Measurements from ENCODE around the gene TSC1. TPM values are rescaled to one million over a fixed set of nuclear protein-coding genes. Genes with fewer than 3 reads are reported as not detected.

Gene TSC1
- total RNA-seq, 4 donors from 2014 or later, result 36.7 to 45.3 (median 39.7) TPM

DNA sequence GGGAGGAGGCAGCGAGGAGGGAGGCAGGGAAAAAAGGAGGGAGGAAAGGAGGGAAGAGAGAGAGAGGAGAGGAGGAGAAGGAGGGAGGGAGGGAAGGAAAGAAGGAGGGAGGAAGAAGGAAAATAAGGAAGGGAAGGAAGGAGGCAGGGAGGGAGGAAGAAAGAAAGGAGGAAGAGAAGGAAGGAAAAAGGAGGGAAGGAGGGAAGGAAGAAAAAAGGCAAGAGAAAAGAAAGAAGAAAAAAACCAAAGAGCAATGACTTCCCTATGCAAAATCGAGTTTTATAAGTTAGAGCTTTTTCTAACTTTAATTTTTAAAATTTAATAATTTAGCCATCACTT lies 33.7 kb upstream of the TSC1 start:
- peaks cover 34 to 51% (median 43%) of the 10 kb centered on the region in 3 donors for H3K27me3 ChIP-seq
- TF ChIP-seq, protein P1, sequence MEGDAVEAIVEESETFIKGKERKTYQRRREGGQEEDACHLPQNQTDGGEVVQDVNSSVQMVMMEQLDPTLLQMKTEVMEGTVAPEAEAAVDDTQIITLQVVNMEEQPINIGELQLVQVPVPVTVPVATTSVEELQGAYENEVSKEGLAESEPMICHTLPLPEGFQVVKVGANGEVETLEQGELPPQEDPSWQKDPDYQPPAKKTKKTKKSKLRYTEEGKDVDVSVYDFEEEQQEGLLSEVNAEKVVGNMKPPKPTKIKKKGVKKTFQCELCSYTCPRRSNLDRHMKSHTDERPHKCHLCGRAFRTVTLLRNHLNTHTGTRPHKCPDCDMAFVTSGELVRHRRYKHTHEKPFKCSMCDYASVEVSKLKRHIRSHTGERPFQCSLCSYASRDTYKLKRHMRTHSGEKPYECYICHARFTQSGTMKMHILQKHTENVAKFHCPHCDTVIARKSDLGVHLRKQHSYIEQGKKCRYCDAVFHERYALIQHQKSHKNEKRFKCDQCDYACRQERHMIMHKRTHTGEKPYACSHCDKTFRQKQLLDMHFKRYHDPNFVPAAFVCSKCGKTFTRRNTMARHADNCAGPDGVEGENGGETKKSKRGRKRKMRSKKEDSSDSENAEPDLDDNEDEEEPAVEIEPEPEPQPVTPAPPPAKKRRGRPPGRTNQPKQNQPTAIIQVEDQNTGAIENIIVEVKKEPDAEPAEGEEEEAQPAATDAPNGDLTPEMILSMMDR (IDR thresholded peaks at IDR 0.05 in 4 of 5, conservative IDR thresholded peaks at IDR 0.05 in 1 of 5), result no peak
- no peak for TF ChIP-seq POLR2A (IDR thresholded peaks at IDR 0.05)
- no peak overlapping the region for H3K4me3 ChIP-seq
- in situ Hi-C loops (cut with MboI; ENCODE audit: low sequenced_read_pairs in 4 of 4) (no loop called here), intact Hi-C loops (cut with DNase I; ENCODE audit: low total_unique reads) (no loop called here)
- H3K4me1 ChIP-seq, result no peaks in the 10 kb centered on the region
- ATAC-seq (no peak), DNase-seq (no peak)
- no peaks in the 10 kb centered on the region for H3K9me3 ChIP-seq
- no peaks in the 10 kb centered on the region for H3K36me3 ChIP-seq
- H3K27ac ChIP-seq, result no peak overlapping the region

DNA sequence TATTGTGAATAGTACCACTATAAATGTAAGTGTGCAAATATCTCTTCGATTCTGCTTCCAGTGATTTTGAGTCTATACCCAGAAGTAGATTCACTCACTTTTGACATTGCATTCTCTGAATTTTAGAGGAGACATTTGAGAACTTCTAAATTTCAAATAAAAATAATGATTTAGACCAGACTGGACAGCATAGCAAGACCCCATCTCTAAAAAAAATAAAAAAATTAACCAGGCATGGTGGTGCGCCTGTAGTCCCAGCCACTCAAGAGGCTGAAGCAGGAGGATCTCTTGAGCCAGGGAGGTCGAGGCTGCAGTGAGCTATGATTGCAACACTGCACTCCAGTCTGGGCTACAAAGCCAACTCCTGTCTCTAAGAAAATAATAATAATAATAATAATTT lies 32.2 kb upstream of the TSC1 start:
- DNase-seq (no peak), ATAC-seq (no peak)
- no peak overlapping the region for H3K27ac ChIP-seq
- intact Hi-C loops (cut with DNase I; ENCODE audit: low total_unique reads), result no loop called here
- no peaks in the 10 kb centered on the region for H3K4me1 ChIP-seq
- no peak overlapping the region for H3K4me3 ChIP-seq
- H3K27me3 ChIP-seq, result peaks cover 34 to 47% (median 40%) of the 10 kb centered on the region in 3 donors
- in situ Hi-C loops (cut with MboI; ENCODE audit: low sequenced_read_pairs in 4 of 4), result no loop called here
- TF ChIP-seq, protein P1 (IDR thresholded peaks at IDR 0.05 in 4 of 5, conservative IDR thresholded peaks at IDR 0.05 in 1 of 5), result no peak
- no peak for TF ChIP-seq POLR2A (IDR thresholded peaks at IDR 0.05)
- H3K9me3 ChIP-seq, result no peaks in the 10 kb centered on the region
- H3K36me3 ChIP-seq, result no peaks in the 10 kb centered on the region

DNA sequence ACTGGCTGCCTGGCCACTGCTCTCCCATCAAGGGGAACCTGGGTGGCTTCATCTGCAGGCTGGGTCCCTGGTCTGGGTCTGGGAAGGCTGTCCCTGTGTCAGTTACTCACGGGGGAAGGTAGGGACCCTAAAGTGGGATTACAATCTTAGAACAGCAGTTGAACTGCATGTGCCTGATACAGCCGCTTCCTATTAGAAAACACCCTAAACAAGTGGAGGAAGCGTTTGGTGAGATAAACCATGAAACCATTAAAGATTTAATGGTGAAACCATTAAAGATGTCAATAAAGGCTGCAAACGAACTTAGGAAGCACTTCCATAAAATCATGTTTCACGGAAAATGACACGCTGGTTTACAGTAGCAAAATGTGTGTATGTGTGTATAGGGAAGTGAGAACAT lies 31.5 kb upstream of the TSC1 start:
- Histone ChIP-seq H3K27me3 (peaks cover 34 to 47% (median 39%) of the 10 kb centered on the region in 3 donors), H3K4me3 (no peak overlapping the region), H3K9me3 (no peaks in the 10 kb centered on the region), H3K36me3 (no peaks in the 10 kb centered on the region), H3K4me1 (no peaks in the 10 kb centered on the region), H3K27ac (no peak overlapping the region)
- in situ Hi-C loops (cut with MboI; ENCODE audit: low sequenced_read_pairs in 4 of 4), result no loop called here
- intact Hi-C loops (cut with DNase I; ENCODE audit: low total_unique reads), result no loop called here
- TF ChIP-seq POLR2A (IDR thresholded peaks at IDR 0.05), result no peak
- TF ChIP-seq, protein P1 (IDR thresholded peaks at IDR 0.05 in 4 of 5, conservative IDR thresholded peaks at IDR 0.05 in 1 of 5), result no peak
- DNase-seq (no peak), ATAC-seq (no peak)

DNA sequence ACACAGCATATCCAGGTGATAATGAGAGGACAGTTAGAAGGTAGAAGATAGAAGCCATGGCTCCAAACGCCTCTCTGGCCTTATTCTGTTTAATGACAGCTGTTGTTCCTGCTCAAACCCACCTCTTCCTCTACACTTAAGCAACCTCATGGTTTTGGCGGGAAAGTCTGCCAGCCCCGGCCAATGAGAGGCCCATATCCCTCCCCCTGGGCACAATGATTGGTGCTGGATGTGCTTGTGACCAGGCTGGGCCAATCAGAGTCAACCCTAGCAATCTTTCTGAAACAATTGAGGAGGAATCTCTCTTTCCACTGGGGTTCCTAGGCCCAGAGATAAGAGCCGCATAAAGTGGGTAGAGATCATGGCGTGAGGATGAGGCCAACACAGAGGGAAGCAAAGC lies 29.3 kb upstream of the TSC1 start:
- DNase-seq (no peak), ATAC-seq (no peak)
- no peaks in the 10 kb centered on the region for H3K4me1 ChIP-seq
- peaks cover 25 to 27% (median 26%) of the 10 kb centered on the region in 3 donors for H3K27me3 ChIP-seq
- in situ Hi-C loops (cut with MboI; ENCODE audit: low sequenced_read_pairs in 4 of 4), result no loop called here
- intact Hi-C loops (cut with DNase I; ENCODE audit: low total_unique reads), result no loop called here
- TF ChIP-seq POLR2A (IDR thresholded peaks at IDR 0.05), result no peak
- TF ChIP-seq, protein P1 (IDR thresholded peaks at IDR 0.05 in 4 of 5, conservative IDR thresholded peaks at IDR 0.05 in 1 of 5), result no peak
- no peaks in the 10 kb centered on the region for H3K9me3 ChIP-seq
- no peak overlapping the region for H3K27ac ChIP-seq
- no peak overlapping the region for H3K4me3 ChIP-seq
- no peaks in the 10 kb centered on the region for H3K36me3 ChIP-seq

DNA sequence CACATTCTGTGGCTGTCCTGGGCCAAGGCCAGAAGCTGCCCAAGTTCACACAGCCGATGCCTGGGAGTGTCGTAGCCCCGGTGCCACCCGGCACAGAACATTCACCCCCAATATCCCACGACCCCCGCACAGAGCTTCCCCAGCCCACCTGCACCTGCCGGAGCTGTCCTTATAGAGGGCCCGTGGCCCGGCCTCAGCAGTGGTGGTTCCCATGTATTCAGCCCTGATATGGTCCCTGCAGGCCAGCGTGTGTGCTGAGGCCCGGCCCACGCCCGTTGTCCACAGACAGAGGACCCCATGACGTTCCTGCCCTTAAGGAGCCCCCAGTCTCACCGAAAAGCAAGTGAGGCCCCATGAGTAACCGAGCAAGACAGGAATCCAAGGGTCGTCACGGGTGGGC lies 28.8 kb upstream of the TSC1 start:
- Histone ChIP-seq H3K9me3 (no peaks in the 10 kb centered on the region), H3K4me3 (no peak overlapping the region), H3K27ac (no peak overlapping the region), H3K27me3 (peaks cover 20 to 21% (median 21%) of the 10 kb centered on the region in 3 donors), H3K36me3 (no peaks in the 10 kb centered on the region), H3K4me1 (no peaks in the 10 kb centered on the region)
- intact Hi-C loops (cut with DNase I; ENCODE audit: low total_unique reads) (no loop called here), in situ Hi-C loops (cut with MboI; ENCODE audit: low sequenced_read_pairs in 4 of 4) (no loop called here)
- no peak for TF ChIP-seq POLR2A (IDR thresholded peaks at IDR 0.05)
- TF ChIP-seq, protein P1 (IDR thresholded peaks at IDR 0.05 in 4 of 5, conservative IDR thresholded peaks at IDR 0.05 in 1 of 5), result no peak
- DNase-seq (no peak), ATAC-seq (no peak)

Data from gastrocnemius medialis (tissue), 4 donors.